NCI-H128 (cell line): ENCODE measurements around the gene LRRC49.
A peak's percentile ranks its signal among the peaks of the same experiment; 100 is the strongest.
"Not testable (repeated sequence)": the region's sequence is repeated elsewhere in the genome, so short reads cannot be mapped to it uniquely, and the experiment has no call there.

Source experiments
- DNase-seq: peaks from one replicate; lab custom pipeline; 2025; ENCODE audit not compliant: unreplicated experiment; lab: John Stamatoyannopoulos, UW

The LRRC49 gene, protein sequence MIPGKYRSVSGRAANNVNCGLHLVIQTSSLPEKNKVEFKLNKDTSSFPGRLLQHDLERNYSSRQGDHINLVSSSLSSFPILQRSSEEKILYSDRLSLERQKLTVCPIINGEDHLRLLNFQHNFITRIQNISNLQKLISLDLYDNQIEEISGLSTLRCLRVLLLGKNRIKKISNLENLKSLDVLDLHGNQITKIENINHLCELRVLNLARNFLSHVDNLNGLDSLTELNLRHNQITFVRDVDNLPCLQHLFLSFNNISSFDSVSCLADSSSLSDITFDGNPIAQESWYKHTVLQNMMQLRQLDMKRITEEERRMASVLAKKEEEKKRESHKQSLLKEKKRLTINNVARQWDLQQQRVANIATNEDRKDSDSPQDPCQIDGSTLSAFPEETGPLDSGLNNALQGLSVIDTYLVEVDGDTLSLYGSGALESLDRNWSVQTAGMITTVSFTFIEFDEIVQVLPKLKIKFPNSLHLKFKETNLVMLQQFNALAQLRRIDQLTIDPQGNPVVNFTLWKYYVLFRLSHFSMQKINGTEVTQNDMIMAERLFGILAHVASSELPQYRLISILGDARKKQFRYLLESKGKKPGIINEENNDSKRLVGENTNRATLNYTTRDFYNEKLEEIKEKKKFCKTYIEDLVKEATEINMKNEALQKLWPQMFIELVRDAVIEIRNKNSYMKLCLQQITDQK

DNA sequence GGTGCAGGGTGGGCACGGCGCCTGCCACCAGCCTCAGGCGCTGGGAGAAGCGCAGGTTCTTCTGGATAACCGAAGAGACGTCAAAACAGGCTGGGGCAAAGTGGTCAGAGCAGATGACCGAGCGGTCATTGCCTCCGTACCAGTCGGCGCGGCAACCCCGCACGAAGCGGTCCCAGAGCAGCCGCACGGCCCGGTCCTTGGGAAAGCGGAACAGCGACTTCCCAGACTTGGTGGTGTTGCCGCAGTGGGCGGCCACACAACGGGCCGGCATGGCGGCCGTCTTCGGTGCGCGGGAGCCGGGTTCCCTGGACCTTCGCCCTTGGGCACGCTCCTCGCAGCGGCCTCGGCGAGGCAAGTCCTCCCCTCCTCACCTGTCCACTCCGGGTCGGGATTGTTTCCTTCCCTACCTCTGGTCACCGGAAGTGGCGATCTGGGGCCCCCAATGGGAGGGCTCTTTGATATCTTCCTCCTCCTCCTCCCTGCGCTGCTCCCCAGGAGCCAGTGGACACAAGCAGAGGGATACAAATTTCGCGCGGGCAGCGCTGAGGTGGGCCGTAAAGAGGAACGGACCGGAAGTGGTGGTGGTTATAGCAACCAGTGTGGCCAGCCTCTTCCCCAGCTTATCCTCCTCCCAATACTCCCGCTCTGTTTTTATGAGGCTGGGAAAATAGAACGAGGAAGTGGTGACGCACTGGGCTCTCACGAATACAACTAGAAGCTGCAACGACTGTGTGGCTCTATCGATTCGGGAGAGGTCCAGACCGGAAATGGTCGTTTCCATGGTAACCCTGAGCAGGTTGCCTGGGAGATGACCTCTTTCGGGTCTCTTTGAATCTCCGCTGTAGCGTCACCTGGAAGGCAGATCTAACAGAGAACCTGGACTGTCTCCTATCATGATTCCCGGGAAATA is at the start of gene LRRC49, which contains the start of gene THAP10:
Gene LRRC49 (plus strand): TSS at position 825 of the 910 bp plus-strand sequence. CDS start 69 bp downstream, at position 894.
Gene THAP10 (minus strand): TSS at position 432 of the 910 bp plus-strand sequence. CDS start 161 bp downstream, at position 271.
- peak; percentile 82 for DNase-seq

DNA sequence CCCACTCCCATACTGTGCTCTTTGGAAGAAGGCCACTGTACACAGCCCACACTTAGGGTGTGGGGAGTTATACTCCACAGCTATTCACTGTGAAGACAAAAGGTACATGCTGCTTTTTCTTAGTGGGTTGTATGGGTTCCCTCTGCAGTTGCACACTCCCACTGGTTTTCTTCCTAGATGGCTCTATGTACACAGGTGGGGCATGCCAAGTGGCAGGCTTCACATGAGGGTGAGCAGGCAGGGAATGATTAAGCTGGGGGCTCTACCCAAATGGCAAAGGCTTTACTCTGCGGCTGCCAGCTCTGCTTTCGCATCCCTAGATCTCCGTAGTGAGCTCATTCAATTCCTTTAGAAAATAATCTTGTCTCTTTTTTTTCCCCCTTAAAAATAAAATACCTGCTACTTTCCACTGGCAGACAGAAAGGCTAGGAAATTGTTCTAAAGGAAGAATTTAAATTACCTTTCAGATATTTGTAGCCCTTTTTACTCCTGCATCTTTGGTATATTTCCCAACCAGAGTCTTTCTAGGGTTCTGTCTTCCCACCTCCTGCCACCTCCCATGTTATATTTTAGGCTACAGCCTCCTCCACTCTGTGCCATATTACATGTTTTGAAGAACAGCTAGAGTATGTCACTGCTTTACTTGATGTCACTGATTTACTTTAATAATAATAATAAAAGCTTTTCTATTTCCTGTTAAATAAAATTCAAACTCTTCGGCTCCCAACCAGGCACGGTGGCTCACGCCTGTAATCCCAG is 46.8 kb upstream of the LRRC49 start:
- no peak for DNase-seq

DNA sequence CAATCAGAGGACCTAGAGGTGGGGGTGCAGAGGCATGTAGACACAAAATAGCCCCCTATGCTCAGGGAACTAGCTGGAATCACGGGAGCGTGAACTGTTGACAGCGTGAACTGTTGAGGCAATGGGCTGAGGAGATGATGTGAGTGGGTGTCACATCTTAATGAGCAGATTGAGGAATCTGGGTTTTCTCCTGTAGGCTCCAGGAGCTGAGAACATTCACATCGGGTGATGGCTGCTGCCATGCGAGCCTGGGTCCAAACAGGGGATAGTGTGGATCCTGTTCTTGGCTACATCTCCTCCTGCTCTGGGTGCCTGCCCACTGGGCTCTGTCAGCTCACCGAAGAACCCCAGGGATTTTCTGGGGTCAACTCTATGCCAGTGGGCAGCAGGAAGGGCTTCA is 40.7 kb upstream of the LRRC49 start:
- no peak for DNase-seq

DNA sequence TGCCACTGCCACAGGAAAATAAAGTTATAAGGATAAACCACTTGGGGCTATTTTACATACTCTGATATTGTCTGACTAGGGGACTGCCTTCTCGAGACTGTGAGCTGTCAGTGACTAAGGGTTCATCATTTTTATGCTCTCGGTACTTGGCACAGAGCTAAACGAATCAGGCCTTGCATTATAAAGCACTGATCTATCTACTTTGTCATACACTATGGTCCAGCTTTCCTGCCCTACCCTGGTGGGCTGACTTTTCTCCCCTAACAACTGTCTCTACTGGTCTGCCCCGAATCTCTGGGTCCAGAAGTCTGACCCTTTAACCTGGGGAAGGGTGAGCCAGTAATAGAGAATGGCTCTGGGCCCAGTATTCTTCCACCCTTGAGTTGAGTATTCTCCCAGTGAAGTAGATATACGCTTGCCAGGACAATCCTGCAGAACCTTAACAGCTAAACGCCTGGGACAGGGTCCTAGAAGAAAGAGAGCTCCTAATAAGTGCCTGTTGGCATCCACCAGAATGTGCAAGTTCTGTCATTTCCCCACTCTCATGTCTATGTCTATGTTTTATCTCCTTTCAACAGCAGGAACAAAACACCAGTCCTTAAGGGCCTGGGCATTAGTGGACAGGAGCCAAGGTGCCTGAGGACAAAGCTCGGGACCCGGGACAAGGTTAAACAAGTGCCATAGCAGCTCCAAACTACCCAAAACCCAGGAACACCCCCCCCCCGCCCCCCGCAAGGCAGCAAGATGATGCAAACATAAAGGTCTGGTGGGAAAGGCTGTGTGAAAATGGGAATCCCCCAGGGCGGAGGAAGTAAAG is 39.9 kb upstream of the LRRC49 start:
- no peak for DNase-seq

DNA sequence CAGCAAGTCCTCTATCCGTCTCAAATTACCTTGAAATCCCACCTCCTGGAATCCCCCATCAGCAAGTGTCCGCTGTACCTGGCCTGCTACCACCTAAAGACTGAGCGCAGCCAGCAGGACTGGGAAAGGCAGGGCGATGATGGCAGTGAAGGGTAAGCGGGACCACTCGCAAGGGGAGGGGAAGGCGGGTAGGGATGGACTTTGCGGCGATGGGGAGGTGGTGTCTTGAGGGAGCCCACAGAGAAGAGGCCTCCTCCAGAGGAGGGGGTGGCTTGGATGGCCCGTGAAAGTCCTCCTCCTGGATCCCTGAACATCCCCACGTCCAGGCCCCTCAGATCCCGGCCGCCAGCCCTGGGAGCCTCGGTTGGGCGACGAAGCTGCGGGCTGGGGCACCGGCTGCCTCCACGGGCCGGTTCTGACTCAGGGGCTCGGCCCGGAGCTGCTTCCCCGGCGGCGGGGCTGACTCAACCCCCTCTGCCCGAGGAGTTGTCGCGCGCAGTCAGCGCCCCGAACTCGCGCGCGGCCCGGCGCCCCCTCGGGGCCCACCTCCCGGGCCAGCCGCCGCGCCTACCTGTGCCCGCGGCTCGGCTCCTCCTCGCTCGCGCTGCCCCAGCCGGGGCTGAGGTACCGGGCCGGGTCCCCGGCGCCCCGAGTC is 39.2 kb upstream of the LRRC49 start:
- no peak for DNase-seq

DNA sequence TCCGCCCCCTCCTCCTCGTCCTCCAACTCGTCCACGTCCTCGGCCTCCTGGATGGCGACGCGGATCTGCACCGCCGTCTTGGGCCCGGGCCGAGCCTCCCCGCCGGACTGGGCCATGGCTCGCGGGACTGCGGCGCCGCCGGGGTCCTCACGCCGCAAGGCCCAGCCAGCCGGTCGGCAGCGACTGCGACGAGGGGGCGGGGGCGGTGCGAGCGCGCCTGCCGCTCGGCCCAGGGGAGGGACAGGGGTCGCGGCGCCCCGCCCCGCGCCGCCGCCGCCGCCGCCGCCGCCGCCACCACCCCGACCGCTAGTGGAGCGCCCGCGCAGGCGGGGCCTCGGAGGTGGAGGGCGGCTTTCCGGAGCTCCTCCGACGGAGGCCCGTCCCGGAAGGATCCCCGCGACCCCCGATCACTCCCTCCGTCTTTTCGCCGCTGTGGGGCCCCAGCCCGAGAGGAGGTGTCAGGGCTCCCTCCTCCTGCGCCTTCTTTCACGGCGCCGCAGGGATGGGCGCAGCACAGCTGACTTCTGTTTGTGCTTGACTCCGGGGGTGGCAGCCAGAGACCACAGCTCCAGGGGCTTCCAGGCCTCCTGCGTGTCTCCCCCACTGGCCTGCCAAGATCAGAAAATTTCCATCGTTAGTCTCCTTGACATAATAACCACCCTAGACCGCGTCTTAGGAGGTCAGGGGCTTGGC is 38.5 kb upstream of the LRRC49 start, which contains the start of gene LARP6:
Gene LARP6 (minus strand): TSS at position 185 of the 693 bp plus-strand sequence. CDS start 69 bp downstream, at position 116.
- no peak for DNase-seq

DNA sequence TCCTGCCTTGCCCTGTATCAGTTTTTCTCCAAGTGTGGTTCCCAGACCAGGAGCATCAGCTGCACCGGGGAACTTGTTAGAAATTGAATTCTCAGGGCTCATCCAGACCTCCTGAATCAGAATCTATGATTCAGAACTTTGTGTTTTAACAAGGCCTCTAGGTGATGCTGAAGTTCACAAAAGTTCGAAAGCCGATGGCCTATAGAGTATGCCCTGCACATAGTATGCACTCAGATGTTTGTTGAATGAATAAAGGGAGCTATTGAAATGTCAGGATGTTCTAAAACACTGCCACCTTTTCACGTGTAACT is 38.0 kb upstream of the LRRC49 start:
- DNase-seq = no peak

DNA sequence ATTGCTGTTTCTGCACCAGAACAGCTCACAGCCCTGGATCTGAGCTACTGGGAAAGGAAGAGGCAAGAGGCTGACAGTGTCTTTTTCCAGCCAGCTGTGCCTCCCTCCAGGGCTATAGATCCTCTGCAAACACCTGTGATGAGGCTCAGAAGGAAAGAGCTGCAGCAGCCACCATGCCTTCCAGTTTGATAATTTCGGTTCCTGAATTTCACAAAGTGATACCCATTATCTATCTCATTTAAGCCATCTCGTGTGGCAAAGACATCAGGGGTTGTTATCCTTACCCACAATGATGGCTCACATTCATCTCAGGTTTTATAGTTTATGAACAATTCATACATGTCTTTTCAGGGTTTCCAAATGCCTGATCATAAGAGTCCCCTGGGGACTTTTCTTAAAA is 36.9 kb upstream of the LRRC49 start:
- no peak for DNase-seq

DNA sequence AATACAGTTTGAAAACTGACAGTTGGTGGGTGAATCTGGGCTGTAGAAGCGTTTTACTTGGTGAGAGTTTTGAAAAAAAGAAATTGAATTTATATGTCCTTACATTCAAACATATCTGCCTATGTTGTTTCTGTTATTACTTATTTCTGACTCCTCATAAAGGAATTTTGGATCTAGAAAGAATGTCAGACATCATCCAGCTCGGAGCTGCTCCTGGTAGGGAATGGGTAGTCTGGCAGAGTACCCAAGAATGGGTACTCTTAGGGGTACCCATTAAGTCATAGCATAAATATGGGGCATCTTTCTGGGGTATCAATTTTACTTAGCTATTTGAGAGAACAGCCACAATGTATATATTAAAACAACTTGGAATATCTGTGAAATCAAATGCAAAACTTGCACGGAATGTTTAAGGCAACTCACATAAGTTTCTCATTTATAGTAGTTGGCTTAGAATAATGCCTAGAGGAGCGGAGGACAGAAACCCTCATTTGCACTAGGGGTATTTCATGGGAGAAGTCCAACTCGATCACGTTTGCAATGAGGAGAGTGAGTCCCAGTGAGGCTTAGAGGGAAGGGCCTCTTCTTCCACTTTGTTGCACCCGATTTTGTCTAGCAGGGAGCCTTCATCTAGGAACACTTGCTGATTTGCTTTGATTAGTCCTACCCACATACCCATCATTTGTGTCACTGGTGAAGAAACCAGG is 36.3 kb upstream of the LRRC49 start:
- no peak for DNase-seq

DNA sequence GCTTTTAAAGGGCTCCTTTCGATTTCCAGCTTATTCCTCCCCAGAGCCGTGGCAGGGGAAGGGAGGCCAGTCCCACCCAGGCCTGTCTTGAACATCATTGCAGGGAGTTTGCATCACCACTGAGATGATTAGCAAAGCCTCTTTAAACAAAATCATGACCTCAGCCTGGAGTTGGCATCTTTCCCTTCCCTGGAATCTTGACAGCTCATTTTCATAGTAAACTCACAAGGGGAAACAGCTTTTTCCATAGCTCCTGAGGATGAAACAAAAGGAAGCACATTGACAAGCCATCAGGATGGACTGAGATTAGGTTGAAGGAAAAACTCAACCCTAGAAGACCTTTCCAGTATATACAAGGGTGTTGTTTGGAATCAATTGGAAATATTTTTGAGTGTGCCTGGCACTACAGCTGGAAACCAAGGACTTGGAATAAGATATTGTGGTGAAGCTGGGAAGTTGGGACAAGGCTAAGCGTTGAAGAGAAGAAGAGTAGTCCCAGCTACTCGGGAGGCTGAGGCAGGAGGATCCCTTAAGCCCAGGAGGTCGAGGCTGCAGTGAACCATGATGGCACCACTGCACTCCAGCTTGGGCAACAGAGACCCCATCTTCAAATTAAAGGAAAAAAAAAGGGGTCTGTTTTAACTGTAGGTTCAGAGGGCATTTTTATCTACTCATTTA is 35.6 kb upstream of the LRRC49 start:
- DNase-seq = no peak

DNA sequence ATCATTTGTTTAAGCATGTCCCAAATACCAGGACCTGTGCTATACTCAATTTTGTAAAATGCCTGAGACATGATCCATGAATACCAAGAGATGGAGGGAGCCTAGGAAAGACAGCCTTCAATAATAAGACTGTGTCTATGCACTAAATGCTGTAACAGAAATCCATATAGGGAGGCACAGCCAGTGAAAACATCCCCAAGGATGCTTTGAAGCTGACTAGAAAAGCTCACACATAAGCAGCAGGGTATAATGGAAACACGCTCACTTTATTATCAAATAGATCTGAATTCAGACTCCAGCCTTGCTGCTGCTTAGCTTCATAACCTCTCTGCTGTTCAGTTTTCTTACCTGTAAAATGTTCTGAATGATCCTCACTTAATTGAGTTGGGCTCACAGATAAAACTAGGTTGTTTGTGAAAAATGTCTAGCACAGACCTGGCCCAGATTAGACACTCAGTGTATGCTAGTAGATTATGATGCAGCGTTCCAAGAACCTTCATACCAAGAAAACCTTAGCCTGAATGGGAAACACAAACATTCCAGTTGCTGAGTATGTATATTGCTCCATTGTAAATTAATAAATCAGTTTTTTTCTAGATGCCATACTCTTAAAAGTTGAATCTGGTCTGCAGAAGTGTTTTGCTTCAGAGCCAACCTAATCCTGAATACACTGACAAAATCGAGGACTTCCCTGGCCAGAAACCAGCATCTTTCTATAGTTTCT is 34.9 kb upstream of the LRRC49 start:
- no peak for DNase-seq

DNA sequence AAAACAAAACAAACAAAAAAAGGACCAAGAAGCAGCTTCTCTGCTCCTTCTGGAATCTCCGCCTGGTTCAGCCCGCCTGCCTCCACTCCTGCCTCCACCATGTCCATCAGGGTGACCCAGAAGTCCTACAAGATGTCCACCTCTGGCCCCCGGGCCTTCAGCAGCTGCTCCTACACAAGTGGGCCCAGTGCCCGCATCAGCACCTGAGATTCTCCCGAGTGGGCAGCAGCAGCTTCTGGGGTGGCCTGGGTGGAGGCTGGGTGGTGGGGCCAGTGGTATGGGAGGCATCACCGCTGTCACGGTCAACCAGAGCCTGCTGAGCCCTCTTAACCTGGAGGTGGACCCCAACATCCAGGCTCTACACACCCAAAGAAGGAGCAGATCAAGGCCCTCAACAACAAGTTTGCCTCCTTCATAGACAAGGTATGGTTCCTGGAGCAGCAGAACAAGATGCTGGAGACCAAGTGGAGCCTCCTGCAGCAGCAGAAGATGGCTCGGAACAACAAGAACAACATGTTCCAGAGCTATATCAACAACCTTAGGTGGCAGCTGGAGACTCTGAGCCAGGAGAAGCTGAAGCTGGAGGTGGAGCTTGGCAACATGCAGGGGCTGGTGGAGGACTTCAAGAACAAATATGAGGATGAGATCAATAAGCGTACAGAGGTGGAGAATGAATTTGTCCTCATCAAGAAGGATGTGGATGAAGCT is 33.9 kb upstream of the LRRC49 start:
- not testable (repeated sequence) for DNase-seq

DNA sequence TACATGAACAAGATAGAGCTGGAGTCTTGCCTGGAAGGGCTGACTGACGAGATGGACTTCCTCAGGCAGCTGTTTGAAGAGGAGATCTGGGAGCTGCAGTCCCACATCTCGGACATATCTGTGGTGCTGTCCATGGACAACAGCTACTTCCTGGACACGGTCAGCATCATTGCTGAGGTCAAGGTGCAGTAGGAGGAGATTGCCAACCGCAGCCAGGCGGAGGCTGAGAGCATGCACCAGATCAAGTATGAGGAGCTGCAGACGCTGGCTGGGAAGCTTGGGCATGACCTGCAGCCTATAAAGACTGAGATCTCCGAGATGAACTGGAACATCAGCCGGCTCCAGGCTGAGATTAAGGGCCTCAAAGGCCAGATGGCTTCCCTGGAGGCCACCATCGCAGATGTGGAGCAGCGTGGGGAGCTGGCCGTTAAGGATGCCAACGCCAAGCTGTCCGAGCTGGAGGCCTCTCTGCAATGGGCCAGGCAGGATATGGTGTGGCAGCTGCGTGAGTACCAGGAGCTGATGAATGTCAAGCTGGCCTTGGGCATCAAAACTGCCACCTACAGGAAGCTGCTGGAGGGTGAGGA is 33.2 kb upstream of the LRRC49 start:
- DNase-seq = no peak

DNA sequence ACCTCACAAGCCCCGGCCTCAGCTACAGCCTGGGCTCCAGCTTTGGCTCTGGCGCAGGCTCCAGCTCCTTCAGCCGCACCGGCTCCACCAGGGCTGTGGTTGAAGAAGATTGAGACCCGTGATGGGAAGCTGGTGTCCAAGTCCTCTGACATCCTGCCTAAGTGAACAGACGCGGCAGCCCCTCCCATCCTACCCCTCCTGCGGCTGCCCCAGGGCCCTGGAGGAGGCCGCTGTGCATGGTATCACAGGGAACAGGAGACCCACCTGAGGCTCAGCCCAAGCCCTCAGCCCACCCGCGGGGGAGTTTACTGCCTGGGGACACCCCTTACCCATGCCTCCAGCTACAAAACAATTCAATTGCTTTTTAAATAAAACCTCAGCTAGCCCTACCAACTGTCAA is 32.6 kb upstream of the LRRC49 start:
- no peak for DNase-seq

DNA sequence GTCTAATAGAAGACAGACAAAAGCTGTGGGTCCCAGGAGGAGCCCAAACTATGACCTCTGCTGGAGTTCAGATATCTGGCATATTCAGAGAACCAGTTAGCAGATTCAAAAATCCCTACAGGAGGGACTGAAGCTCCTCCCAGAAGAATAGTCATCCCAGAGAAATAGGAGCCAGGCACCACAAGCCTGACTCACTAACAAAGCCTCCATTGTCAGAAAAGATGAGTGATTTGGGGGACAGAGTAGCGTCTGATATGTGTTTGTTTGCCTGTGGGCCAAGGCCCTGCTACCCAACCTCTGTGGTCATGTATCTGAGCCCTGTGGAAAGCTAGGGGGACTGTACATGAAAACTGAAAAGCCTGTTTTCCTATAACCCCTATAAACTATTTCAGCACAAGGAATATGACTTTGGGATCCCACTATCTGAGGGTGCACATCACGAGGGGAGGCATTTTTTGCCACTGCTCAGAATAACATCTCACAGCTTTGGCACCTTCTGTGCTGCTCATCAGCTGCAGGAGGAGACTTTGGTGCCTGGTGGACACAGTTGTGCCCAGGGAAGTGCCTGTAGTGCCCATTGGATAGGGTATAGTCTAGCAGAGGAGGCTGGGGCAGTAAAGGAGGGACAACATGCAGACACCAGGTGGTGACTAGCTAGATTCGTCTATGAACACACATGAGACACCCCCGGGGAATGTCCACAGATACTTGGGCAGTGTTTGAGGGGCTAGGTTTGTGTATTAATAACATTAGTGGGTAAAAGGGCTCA is 29.0 kb upstream of the LRRC49 start:
- DNase-seq = no peak
